OCI-LY1 (cell line): ENCODE results near the gene FAM76B.

Experiments used
- EZH2 ChIP-seq: fragments of 200-600 bp; sonication (generic), shearing (Covaris generic); IDR thresholded peaks from 2 replicates; pipeline ENCODE4 v1.8.0; 2017; ENCODE audit warnings: borderline replicate concordance, mixed run types, mild to moderate bottlenecking, antibody characterized with exemption, low read length, moderate library complexity, mixed read lengths
- TF ChIP-seq, protein P1 (sequence below): fragments of 200-600 bp; sonication (generic), shearing (Covaris generic); IDR thresholded peaks from 2 replicates; pipeline ENCODE4 v1.5.1; 2017; ENCODE audit warnings: mild to moderate bottlenecking, antibody characterized with exemption, low read length, moderate library complexity, mixed read lengths

DNA sequence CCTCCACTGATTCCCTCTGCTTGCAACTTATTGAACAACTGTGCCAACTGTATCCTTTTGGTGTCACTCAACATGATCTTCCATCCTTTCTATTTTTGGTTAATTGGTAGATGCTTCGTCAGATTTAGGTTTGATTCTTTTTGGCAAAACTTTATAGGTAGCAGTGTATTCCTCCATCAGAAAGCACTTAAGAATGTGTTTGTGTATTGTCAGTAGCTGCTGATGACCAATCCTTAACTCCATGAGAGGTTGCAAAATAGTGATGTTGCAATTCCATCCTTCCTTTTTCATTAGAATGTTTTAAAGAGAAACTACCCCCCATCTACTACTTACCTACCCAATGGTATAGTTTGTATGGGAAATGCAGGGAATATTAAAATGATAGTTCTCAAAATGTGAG lies 22.1 kb downstream of the FAM76B start:
- TF ChIP-seq, protein P1, sequence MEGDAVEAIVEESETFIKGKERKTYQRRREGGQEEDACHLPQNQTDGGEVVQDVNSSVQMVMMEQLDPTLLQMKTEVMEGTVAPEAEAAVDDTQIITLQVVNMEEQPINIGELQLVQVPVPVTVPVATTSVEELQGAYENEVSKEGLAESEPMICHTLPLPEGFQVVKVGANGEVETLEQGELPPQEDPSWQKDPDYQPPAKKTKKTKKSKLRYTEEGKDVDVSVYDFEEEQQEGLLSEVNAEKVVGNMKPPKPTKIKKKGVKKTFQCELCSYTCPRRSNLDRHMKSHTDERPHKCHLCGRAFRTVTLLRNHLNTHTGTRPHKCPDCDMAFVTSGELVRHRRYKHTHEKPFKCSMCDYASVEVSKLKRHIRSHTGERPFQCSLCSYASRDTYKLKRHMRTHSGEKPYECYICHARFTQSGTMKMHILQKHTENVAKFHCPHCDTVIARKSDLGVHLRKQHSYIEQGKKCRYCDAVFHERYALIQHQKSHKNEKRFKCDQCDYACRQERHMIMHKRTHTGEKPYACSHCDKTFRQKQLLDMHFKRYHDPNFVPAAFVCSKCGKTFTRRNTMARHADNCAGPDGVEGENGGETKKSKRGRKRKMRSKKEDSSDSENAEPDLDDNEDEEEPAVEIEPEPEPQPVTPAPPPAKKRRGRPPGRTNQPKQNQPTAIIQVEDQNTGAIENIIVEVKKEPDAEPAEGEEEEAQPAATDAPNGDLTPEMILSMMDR = no peak
- TF ChIP-seq EZH2 = no peak
